NCI-H1092 treated with DMSO at 0.1 percent for 48 hours (cell line): ENCODE data around the gene DNAJB2.
"Not testable (repeated sequence)": the region's sequence is repeated elsewhere in the genome, so short reads cannot be mapped to it uniquely, and the experiment has no call there.

ENCODE experiments used
- DNase-seq: peaks from one replicate; lab custom pipeline; 2025; lab: John Stamatoyannopoulos, UW

Gene DNAJB2

DNA sequence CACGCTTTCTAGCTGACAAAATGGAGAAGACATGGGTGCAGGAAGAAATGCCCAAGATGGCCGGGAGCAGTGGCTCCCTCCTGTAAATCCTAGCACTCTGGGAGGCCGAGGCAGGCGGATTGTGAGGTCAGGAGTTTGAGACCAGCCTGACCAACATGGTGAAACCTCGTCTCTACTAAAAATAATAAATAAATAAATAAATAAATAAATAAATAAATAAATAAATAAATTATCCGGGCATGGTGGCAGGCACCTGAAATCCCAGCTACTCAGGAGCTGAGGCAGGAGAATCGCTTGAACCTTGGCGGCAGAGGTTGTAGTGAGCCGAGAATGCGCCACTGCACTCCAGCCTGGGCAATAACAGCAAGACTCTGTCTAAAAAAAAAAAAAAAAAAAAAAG lies 20.2 kb upstream of the DNAJB2 start:
- not testable (repeated sequence) for DNase-seq

DNA sequence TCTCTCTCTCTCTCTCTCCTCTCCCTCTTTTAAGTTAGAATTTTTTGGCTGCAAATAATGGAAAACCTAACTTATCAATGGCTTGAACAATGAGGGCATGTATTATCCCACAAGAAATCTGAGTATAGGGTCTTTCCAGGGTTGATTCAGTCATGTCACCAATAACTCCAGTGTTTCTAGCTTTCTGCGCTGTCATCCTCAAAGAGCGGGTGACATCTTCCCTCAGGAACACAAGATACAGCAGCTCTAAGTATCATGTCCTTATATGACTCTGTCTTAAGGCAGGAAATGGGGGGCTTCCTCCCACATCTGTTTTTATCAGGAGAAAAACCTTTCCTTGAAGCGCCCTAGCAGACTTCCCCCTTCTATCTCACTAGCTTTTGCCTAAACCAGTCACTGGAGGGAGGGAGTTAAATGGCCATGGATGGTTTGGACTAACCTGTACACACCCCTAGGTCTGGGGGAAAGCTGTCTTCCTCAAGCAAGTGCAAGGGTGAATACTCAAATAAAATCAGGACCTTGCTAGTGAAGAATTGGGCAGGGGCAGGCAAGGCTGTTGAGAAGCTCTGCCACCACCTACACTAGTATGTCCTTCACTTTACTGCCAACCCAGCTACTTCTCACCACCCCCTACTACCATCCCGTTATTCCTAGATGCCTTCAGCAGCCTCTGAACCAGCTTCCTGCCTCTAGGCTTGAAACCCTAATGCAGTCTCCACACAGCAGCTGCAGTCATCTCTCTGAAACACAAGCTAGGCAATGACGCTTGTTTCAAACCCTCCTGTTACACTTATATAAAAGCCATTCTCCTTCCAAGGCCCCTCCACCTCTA lies 17.9 kb upstream of the DNAJB2 start:
- no peak for DNase-seq

DNA sequence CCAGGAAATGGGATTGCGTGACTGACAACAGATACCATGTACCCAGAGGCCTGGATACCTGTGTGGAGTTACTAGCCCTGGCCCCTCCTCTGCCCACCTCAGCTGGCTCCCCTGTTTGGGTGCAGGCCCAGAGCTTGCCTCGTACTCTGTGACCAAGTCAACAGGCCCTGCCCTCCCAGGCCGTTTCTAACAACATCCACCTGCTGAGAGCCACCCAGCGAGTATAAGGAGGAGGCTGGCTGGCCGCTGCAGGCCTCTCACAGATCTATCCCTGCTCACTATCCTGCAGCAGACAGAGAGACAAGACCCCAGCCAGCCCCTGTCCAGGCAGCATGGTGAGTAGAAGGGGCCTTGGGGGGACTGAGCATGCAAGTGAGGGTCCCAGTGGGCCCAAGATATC lies 12.9 kb upstream of the DNAJB2 start:
- no peak for DNase-seq

GRCh38 chr2:219266886-219267285 lies 12.3 kb upstream of the DNAJB2 start:
- no peak for DNase-seq

DNA sequence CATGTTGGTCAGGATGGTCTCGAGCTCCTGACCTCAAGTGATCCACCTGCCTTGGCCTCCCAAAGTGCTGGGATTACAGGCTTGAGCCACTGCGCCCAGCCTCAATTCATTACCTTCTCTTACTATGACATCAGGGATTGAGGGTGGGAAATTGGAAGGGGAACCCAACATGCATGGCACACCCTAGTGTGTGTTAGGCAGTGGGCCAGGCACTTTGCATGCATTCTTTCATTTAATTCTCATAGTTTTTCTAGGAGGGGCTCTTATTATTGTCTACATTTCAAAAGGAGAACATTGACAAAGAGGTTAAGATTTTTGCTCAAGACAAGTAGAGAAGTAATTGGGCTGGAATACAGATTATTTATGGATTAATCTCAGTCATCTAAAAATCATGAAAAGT lies 10.9 kb upstream of the DNAJB2 start:
- no peak for DNase-seq

DNA sequence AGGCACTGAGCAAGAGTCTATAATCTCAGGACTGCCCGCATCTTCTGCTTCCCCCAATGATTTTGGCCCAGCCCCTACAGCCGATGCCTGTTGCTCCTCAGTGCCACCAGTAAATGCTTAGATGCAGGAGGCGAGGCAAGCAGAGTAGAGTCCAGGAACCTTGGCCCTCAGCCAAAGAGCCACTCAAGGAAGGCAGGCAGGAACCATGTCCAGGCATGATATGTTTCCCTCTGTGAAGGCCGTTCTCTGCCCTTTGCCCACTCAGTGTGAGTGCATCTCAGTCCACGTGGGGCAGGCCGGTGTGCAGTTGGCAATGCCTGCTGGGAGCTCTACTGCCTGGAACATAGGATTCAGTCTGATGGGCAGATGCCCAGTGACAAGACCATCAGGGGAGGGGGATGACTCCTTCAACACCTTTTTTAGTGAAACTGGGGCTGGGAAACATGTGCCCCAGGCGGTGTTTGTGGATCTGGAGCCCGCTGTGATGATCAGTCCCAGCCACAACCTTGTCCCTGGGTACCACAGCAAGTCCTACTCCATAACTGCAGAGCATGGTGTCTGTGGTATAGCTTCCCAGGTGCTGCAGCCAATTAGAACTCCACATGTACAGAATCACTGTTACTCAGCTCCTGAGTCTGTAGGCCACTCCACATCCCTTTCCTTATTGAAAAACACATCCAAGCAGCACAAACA lies 9.7 kb upstream of the DNAJB2 start:
- DNase-seq: no peak

DNA sequence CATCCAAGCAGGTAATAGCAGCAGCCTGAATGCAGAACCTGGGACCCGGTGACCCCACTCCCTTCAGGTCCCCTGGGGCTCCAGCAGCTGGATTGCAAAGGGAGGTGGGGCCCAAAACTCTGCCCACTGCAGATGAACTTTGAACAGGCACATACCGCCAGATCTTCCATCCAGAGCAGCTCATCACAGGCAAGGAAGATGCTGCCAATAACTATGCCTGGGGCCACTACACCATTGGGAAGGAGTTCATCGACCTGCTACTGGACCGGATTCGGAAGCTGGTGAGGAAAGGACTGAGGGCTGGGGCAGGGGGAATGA lies 9.2 kb upstream of the DNAJB2 start:
- DNase-seq: no peak

DNA sequence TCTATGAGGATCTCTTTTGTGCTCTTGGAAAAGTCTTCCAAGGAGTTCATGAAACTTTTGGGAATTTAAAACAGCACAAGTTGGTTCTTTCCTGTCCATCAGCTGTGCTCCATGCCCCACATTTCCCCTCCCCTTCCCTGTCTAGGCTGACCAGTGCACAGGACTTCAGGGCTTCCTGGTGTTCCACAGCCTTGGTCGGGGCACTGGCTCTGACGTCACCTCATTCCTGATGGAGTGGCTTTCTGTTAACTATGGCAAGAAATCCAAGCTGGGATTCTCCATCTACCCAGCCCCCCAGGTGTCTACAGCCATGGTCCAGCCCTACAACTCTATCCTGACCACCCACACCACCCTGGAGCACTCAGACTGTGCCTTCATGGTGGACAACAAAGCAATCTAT lies 8.1 kb upstream of the DNAJB2 start:
- DNase-seq: no peak

GRCh38 chr2:219272356-219272755 lies 6.8 kb upstream of the DNAJB2 start:
- no peak for DNase-seq

GRCh38 chr2:219272995-219273394 lies 6.2 kb upstream of the DNAJB2 start:
- no peak for DNase-seq

GRCh38 chr2:219273937-219274336 lies 5.2 kb upstream of the DNAJB2 start:
- DNase-seq: no peak

GRCh38 chr2:219274361-219274921 lies 4.7 kb upstream of the DNAJB2 start:
- no peak for DNase-seq

DNA sequence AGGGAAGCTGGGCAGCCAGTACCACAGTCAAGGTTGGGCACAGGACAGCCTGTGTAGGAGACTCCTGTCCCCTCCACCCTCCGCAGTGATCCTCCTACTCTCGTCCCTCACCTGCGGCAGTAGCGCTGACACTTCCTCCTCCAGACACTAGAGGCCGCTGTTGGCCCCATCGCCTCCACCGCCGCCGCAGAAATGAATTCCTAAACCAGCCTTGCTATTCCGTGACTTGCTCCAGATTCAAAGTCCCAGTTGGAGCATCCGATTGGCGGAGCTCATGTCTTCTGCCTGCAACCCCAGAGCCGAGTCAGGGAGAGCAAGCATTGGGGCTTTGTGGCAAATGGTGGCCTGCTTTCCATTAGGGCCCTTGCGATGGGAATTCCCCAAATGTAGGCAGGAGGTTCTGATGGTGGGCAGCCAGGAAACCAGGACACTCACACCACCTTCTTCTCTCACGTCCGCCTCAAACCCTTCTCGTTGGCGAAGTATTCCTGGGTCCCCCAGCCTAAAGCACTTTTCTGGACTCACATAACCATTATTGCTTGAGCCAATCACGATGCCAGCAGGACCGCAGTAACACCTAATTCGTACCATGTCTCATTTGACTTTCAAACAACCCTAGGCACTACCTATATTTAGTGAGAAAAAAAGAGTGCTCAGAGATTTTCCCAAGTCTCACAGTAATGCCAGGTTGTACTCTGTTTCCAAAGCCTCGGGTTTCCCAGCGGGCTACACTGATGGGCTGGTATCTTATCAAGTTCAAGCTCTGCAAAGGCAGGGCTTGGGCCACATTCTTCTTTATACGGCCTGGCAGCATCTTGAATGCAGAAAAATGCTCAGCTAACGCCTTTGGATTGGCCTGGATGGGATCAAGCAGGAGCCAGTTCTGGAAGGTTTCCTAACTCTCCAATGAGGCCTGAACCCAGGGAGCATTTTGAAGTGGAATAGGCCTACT lies 1.2 kb upstream of the DNAJB2 start:
- peak; percentile 57 for DNase-seq

- no peak for DNase-seq
These were observed 463 bp upstream of the DNAJB2 start for GRCh38 chr2:219278655-219279150.

- DNase-seq: no peak
These were observed 850 bp downstream of the DNAJB2 start for GRCh38 chr2:219279916-219280516.

DNA sequence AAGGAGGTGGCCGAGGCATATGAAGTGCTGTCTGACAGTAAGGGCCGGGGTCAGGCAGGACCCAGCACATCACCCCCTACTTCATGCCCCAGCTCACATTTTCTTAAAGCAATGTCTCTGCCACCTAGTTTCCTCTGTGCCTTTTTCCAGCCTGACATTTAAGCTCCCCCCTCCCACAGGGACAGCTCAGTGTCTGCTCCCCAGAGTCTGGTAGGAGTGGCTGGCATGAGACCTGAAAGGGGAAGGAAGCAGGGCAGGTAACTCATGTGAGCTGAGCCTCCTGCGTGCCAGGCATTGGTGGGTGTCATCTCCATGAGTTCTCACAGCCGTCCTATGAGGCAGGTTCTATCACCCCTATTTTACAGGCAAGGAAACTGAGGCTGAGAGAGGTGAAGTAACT lies 1.5 kb downstream of the DNAJB2 start:
- no peak for DNase-seq

GRCh38 chr2:219281588-219281987 lies 2.4 kb downstream of the DNAJB2 start:
- no peak for DNase-seq

- DNase-seq: no peak
These were observed 3.2 kb downstream of the DNAJB2 start for GRCh38 chr2:219282375-219282774.

- no peak for DNase-seq
These were observed 3.9 kb downstream of the DNAJB2 start for GRCh38 chr2:219282943-219283581.

- no peak for DNase-seq
These were observed 5.6 kb downstream of the DNAJB2 start for GRCh38 chr2:219284501-219285372.
